WTC11 (cell line): ENCODE data around the gene TMPRSS11B. TPM values are rescaled to one million over a fixed set of nuclear protein-coding genes. Genes with fewer than 3 reads are reported as not detected.

ENCODE experiments used
- ATAC-seq: fragments of 200-7000 bp; cut with Tn5 transposase; 2 replicates; pipeline ENCODE4 v1.10.0; 2021; ENCODE audit warnings: mild to moderate bottlenecking, moderate library complexity
- CTCF ChIA-PET: fragments of 300-600 bp; sonication (Branson Sonifier 250); formaldehyde crosslinking; loops from one replicate; lab custom pipeline; 2021; ENCODE audit warnings: antibody characterized with exemption; lab: Charles Lee
- POLR2A ChIA-PET: fragments of 350-600 bp; sonication (Branson Sonifier 250); formaldehyde crosslinking; loops from one replicate; lab custom pipeline; 2021; ENCODE audit warnings: antibody characterized with exemption; lab: Charles Lee
- DNase-seq: peaks from one replicate; pipeline ENCODE4 v3.0.0; 2021; ENCODE audit warnings: low spot score
- H3K27ac Mint-ChIP-seq: 2 replicates; pipeline ENCODE4 v1.8.0; 2021; ENCODE audit warnings: mixed read lengths
- H3K27me3 Mint-ChIP-seq: 2 replicates; pipeline ENCODE4 v1.8.0; 2021; ENCODE audit warnings: low read depth, mild to moderate bottlenecking, moderate library complexity, mixed read lengths
- H3K36me3 Mint-ChIP-seq: 2 replicates; pipeline ENCODE4 v1.8.0; 2021; ENCODE audit warnings: mixed read lengths
- H3K4me1 Mint-ChIP-seq: 2 replicates; pipeline ENCODE4 v1.8.0; 2022; ENCODE audit warnings: mixed read lengths
- H3K4me3 Mint-ChIP-seq: 2 replicates; pipeline ENCODE4 v1.8.0; 2021; ENCODE audit warnings: mild to moderate bottlenecking, moderate library complexity, mixed read lengths
- H3K9me3 Mint-ChIP-seq: 2 replicates; pipeline ENCODE4 v1.8.0; 2021; ENCODE audit warnings: mixed read lengths
- FOXP1 ChIP-seq: sonication (generic); formaldehyde crosslinking; IDR thresholded peaks from 2 replicates; pipeline ENCODE4 v1.8.0; 2022; ENCODE audit warnings: missing genetic modification reagents, mild to moderate bottlenecking, moderate library complexity, borderline replicate concordance
- JAZF1 ChIP-seq: fragments of 250-450 bp; sonication (Bioruptor Pico); IDR thresholded peaks from 2 replicates; pipeline ENCODE4 v1.9.0; 2021; ENCODE audit warnings: moderate library complexity, mild to moderate bottlenecking, inconsistent platforms
- NFATC4 ChIP-seq: fragments of 250-450 bp; sonication (Bioruptor Pico); IDR thresholded peaks from 2 replicates; pipeline ENCODE4 v1.9.0; 2021; ENCODE audit warnings: mild to moderate bottlenecking
- NFE2L1 ChIP-seq: sonication (generic); formaldehyde crosslinking; IDR thresholded peaks from 2 replicates; pipeline ENCODE4 v1.8.1; 2023; ENCODE audit warnings: missing genetic modification reagents
- NR1H2 ChIP-seq: sonication (generic); formaldehyde crosslinking; IDR thresholded peaks from 2 replicates; pipeline ENCODE4 v1.9.0; 2021; ENCODE audit warnings: mild to moderate bottlenecking, moderate library complexity, missing genetic modification reagents
- NR2C2 ChIP-seq: sonication (generic); formaldehyde crosslinking; IDR thresholded peaks from 2 replicates; pipeline ENCODE4 v1.8.0; 2022; ENCODE audit warnings: mild to moderate bottlenecking, missing genetic modification reagents
- PRRX2 ChIP-seq: fragments of 250-450 bp; sonication (Bioruptor Pico); IDR thresholded peaks from 2 replicates; pipeline ENCODE4 v1.8.0; 2021; ENCODE audit warnings: mild to moderate bottlenecking
- SP1 ChIP-seq: sonication (generic); formaldehyde crosslinking; conservative IDR thresholded peaks from 2 replicates; pipeline ENCODE4 v1.8.1; 2022; ENCODE audit warnings: missing genetic modification reagents
- ZBTB21 ChIP-seq: sonication (generic); formaldehyde crosslinking; IDR thresholded peaks from 2 replicates; pipeline ENCODE4 v1.8.1; 2023; ENCODE audit warnings: mild to moderate bottlenecking, missing genetic modification reagents, borderline replicate concordance
- ZNF121 ChIP-seq: sonication (generic); formaldehyde crosslinking; IDR thresholded peaks from 2 replicates; pipeline ENCODE4 v1.8.0; 2023; ENCODE audit warnings: missing genetic modification reagents
- ZNF138 ChIP-seq: sonication (generic); formaldehyde crosslinking; conservative IDR thresholded peaks from 2 replicates; pipeline ENCODE4 v1.8.1; 2022; ENCODE audit warnings: mild to moderate bottlenecking, moderate library complexity, missing genetic modification reagents
- ZSCAN18 ChIP-seq: fragments of 250-450 bp; sonication (Bioruptor Pico); IDR thresholded peaks from 2 replicates; pipeline ENCODE4 v2.1.2; 2022; ENCODE audit warnings: mild to moderate bottlenecking, moderate library complexity
- total RNA-seq: library from RNA; stranded (reverse); gene quantifications from 3 replicates; pipeline ENCODE4 v1.2.3, GENCODE V29; 2021
- TF ChIP-seq, protein P1 (sequence below): fragments of 250-450 bp; sonication (Bioruptor Pico); IDR thresholded peaks from 2 replicates; pipeline ENCODE4 v1.9.0; 2021; ENCODE audit warnings: mild to moderate bottlenecking, borderline replicate concordance
- TF ChIP-seq, protein P2 (sequence below): sonication (generic); formaldehyde crosslinking; IDR thresholded peaks from 2 replicates; pipeline ENCODE4 v1.8.1; 2022; ENCODE audit warnings: mild to moderate bottlenecking, missing genetic modification reagents, moderate library complexity, borderline replicate concordance
- TF ChIP-seq, protein P3 (sequence below): sonication (generic); formaldehyde crosslinking; IDR thresholded peaks from 2 replicates; pipeline ENCODE4 v1.8.1; 2023; ENCODE audit warnings: mild to moderate bottlenecking, missing genetic modification reagents, borderline replicate concordance
- TF ChIP-seq, protein P4 (sequence below): sonication (generic); formaldehyde crosslinking; IDR thresholded peaks from 2 replicates; pipeline ENCODE4 v1.8.0; 2022; ENCODE audit warnings: mild to moderate bottlenecking, missing genetic modification reagents
- TF ChIP-seq, protein P5 (sequence below): fragments of 250-450 bp; sonication (Bioruptor Pico); IDR thresholded peaks from 2 replicates; pipeline ENCODE4 v1.9.0; 2021; ENCODE audit warnings: mild to moderate bottlenecking

The TMPRSS11B gene
- total RNA-seq, 1 experiment from 2014 or later: not detected

GRCh38 chr4:68187145-68187544, 58.3 kb downstream of the TMPRSS11B start (continued):
- TF ChIP-seq, protein P1, sequence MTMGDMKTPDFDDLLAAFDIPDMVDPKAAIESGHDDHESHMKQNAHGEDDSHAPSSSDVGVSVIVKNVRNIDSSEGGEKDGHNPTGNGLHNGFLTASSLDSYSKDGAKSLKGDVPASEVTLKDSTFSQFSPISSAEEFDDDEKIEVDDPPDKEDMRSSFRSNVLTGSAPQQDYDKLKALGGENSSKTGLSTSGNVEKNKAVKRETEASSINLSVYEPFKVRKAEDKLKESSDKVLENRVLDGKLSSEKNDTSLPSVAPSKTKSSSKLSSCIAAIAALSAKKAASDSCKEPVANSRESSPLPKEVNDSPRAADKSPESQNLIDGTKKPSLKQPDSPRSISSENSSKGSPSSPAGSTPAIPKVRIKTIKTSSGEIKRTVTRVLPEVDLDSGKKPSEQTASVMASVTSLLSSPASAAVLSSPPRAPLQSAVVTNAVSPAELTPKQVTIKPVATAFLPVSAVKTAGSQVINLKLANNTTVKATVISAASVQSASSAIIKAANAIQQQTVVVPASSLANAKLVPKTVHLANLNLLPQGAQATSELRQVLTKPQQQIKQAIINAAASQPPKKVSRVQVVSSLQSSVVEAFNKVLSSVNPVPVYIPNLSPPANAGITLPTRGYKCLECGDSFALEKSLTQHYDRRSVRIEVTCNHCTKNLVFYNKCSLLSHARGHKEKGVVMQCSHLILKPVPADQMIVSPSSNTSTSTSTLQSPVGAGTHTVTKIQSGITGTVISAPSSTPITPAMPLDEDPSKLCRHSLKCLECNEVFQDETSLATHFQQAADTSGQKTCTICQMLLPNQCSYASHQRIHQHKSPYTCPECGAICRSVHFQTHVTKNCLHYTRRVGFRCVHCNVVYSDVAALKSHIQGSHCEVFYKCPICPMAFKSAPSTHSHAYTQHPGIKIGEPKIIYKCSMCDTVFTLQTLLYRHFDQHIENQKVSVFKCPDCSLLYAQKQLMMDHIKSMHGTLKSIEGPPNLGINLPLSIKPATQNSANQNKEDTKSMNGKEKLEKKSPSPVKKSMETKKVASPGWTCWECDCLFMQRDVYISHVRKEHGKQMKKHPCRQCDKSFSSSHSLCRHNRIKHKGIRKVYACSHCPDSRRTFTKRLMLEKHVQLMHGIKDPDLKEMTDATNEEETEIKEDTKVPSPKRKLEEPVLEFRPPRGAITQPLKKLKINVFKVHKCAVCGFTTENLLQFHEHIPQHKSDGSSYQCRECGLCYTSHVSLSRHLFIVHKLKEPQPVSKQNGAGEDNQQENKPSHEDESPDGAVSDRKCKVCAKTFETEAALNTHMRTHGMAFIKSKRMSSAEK: no peak
- TF ChIP-seq ZNF121 (CRISPR knock-in tag) (no peak), FOXP1 (CRISPR knock-in tag) (no peak), ZNF138 (CRISPR knock-in tag) (no peak)
- TF ChIP-seq, protein P2, sequence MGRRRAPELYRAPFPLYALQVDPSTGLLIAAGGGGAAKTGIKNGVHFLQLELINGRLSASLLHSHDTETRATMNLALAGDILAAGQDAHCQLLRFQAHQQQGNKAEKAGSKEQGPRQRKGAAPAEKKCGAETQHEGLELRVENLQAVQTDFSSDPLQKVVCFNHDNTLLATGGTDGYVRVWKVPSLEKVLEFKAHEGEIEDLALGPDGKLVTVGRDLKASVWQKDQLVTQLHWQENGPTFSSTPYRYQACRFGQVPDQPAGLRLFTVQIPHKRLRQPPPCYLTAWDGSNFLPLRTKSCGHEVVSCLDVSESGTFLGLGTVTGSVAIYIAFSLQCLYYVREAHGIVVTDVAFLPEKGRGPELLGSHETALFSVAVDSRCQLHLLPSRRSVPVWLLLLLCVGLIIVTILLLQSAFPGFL (CRISPR knock-in tag): no peak

GRCh38 chr4:68184923-68185322, 60.6 kb downstream of the TMPRSS11B start:
- no peaks in the 10 kb centered on the region for H3K36me3 Mint-ChIP-seq
- no peak overlapping the region for H3K4me3 Mint-ChIP-seq
- H3K27ac Mint-ChIP-seq: no peak overlapping the region
- ATAC-seq: no peak
- no peaks in the 10 kb centered on the region for H3K9me3 Mint-ChIP-seq
- no peak for DNase-seq
- H3K27me3 Mint-ChIP-seq: no peaks in the 10 kb centered on the region
- POLR2A ChIA-PET: no interaction called here
- H3K4me1 Mint-ChIP-seq: no peaks in the 10 kb centered on the region
- CTCF ChIA-PET: no interaction called here
- TF ChIP-seq ZBTB21 (CRISPR knock-in tag) (no peak), ZSCAN18 (CRISPR knock-in tag) (no peak), SP1 (CRISPR knock-in tag) (no peak), NR2C2 (no peak), NFE2L1 (CRISPR knock-in tag) (no peak), NR1H2 (no peak), NFATC4 (CRISPR knock-in tag) (no peak), JAZF1 (CRISPR knock-in tag) (no peak), PRRX2 (CRISPR knock-in tag) (no peak)
- TF ChIP-seq, protein P3, sequence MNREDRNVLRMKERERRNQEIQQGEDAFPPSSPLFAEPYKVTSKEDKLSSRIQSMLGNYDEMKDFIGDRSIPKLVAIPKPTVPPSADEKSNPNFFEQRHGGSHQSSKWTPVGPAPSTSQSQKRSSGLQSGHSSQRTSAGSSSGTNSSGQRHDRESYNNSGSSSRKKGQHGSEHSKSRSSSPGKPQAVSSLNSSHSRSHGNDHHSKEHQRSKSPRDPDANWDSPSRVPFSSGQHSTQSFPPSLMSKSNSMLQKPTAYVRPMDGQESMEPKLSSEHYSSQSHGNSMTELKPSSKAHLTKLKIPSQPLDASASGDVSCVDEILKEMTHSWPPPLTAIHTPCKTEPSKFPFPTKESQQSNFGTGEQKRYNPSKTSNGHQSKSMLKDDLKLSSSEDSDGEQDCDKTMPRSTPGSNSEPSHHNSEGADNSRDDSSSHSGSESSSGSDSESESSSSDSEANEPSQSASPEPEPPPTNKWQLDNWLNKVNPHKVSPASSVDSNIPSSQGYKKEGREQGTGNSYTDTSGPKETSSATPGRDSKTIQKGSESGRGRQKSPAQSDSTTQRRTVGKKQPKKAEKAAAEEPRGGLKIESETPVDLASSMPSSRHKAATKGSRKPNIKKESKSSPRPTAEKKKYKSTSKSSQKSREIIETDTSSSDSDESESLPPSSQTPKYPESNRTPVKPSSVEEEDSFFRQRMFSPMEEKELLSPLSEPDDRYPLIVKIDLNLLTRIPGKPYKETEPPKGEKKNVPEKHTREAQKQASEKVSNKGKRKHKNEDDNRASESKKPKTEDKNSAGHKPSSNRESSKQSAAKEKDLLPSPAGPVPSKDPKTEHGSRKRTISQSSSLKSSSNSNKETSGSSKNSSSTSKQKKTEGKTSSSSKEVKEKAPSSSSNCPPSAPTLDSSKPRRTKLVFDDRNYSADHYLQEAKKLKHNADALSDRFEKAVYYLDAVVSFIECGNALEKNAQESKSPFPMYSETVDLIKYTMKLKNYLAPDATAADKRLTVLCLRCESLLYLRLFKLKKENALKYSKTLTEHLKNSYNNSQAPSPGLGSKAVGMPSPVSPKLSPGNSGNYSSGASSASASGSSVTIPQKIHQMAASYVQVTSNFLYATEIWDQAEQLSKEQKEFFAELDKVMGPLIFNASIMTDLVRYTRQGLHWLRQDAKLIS (CRISPR knock-in tag): no peak
- TF ChIP-seq, protein P4, sequence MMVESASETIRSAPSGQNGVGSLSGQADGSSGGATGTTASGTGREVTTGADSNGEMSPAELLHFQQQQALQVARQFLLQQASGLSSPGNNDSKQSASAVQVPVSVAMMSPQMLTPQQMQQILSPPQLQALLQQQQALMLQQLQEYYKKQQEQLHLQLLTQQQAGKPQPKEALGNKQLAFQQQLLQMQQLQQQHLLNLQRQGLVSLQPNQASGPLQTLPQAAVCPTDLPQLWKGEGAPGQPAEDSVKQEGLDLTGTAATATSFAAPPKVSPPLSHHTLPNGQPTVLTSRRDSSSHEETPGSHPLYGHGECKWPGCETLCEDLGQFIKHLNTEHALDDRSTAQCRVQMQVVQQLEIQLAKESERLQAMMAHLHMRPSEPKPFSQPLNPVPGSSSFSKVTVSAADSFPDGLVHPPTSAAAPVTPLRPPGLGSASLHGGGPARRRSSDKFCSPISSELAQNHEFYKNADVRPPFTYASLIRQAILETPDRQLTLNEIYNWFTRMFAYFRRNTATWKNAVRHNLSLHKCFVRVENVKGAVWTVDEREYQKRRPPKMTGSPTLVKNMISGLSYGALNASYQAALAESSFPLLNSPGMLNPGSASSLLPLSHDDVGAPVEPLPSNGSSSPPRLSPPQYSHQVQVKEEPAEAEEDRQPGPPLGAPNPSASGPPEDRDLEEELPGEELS: no peak
- TF ChIP-seq, protein P5, sequence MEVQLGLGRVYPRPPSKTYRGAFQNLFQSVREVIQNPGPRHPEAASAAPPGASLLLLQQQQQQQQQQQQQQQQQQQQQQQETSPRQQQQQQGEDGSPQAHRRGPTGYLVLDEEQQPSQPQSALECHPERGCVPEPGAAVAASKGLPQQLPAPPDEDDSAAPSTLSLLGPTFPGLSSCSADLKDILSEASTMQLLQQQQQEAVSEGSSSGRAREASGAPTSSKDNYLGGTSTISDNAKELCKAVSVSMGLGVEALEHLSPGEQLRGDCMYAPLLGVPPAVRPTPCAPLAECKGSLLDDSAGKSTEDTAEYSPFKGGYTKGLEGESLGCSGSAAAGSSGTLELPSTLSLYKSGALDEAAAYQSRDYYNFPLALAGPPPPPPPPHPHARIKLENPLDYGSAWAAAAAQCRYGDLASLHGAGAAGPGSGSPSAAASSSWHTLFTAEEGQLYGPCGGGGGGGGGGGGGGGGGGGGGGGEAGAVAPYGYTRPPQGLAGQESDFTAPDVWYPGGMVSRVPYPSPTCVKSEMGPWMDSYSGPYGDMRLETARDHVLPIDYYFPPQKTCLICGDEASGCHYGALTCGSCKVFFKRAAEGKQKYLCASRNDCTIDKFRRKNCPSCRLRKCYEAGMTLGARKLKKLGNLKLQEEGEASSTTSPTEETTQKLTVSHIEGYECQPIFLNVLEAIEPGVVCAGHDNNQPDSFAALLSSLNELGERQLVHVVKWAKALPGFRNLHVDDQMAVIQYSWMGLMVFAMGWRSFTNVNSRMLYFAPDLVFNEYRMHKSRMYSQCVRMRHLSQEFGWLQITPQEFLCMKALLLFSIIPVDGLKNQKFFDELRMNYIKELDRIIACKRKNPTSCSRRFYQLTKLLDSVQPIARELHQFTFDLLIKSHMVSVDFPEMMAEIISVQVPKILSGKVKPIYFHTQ: no peak
